NT2/D1 (cell line): Measurements from ENCODE around the gene SLC35E4.
A peak's percentile ranks its signal among the peaks of the same experiment; 100 is the strongest.

Experiments
- DNase-seq: peaks from one replicate; pipeline ENCODE4 v3.0.0-alpha.2; 2011; ENCODE audit warnings: low read depth, low spot score
- H3K27me3 ChIP-seq: 2 replicates; pipeline ENCODE4 v1.6.0; 2011; ENCODE audit warnings: mild to moderate bottlenecking; ENCODE audit not compliant: insufficient read length, insufficient read depth
- H3K36me3 ChIP-seq: 2 replicates; pipeline ENCODE4 v1.6.1; 2011; ENCODE audit warnings: mild to moderate bottlenecking, low read length, mixed read lengths; ENCODE audit not compliant: insufficient read depth, insufficient read length
- H3K4me1 ChIP-seq: 2 replicates; pipeline ENCODE4 v1.5.1; 2011; ENCODE audit not compliant: insufficient read depth, insufficient read length
- H3K4me3 ChIP-seq: 2 replicates; pipeline ENCODE4 v1.5.1; 2011; ENCODE audit warnings: low read depth; ENCODE audit not compliant: insufficient read length
- H3K9ac ChIP-seq: 2 replicates; pipeline ENCODE4 v1.6.0; 2011; ENCODE audit warnings: low read depth; ENCODE audit not compliant: insufficient read length
- H3K9me3 ChIP-seq: 2 replicates; pipeline ENCODE4 v1.5.1; 2011; ENCODE audit warnings: mild to moderate bottlenecking, low read length; ENCODE audit not compliant: insufficient read depth
- SUZ12 ChIP-seq: IDR thresholded peaks from 2 replicates; pipeline ENCODE4 v1.6.1; 2011; ENCODE audit not compliant: insufficient read length, insufficient read depth; ENCODE audit errors: extremely low read depth
- YY1 ChIP-seq: IDR thresholded peaks from 2 replicates; pipeline ENCODE4 v1.6.1; 2011; ENCODE audit not compliant: insufficient read length, insufficient read depth
- ZNF274 ChIP-seq: IDR thresholded peaks from 2 replicates; pipeline ENCODE4 v1.6.1; 2011; ENCODE audit warnings: mild to moderate bottlenecking, low read depth, low read length

The SLC35E4 gene

DNA sequence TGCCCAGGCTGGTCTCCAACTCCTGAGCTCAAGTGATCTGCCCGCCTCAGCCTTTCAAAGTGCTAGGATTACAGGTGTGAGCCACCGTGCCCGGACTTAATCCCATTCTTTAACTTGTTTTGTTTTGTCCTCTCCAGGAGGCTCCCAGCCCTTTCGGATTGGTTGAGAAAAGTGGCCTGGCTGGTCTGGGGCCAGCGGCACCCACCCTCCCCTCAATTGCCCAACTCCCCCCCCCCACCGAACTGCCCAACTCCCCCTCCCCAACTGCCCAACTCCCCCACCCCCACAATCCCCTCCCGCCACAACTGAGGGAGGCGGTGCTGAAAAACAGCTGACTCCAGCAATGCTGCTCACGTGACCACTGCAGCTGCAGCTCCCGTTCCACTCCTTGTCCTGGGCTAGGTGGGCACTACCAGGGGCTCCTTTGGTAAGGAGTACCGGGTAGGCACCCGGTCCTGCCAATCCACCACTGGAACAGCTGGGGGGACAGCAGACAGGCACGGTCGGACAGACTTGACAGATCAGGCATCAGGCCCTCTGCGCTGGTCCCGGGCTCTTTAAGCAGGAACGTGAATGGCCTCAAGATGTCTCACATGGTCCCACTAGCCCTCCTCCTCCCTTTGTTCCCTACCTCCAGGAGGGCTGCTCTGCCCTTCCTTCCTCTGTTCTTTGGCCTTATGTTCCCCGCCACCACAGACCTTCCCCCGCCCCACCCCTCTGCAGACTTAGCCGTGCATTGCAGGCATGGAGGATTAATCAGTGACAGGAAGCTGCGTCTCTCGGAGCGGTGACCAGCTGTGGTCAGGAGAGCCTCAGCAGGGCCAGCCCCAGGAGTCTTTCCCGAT, 28.9 kb upstream of the SLC35E4 start, which contains the start of gene TCN2:
TCN2 (plus strand) TSS at position 720 of the 845 bp plus-strand sequence. CDS start 158 bp downstream, outside the sequence.
- Histone ChIP-seq H3K36me3 (peaks cover 10% of the 10 kb centered on the region), H3K9ac (peak within 1 kb of the TSS; percentile 88), H3K4me3 (peak within 1 kb of the TSS; percentile 63), H3K4me1 (peaks cover 2% of the 10 kb centered on the region), H3K27me3 (no peaks in the 10 kb centered on the region), H3K9me3 (no peaks in the 10 kb centered on the region)
- peak; percentile 56 for DNase-seq
- TF ChIP-seq ZNF274 (no peak), YY1 (no peak), SUZ12 (no peak)

- TF ChIP-seq YY1 = no peak
- TF ChIP-seq SUZ12 = no peak
- TF ChIP-seq ZNF274 = no peak
- H3K4me1 ChIP-seq = peaks cover 2% of the 10 kb centered on the region
- no peak for DNase-seq
- H3K27me3 ChIP-seq = no peaks in the 10 kb centered on the region
- H3K9me3 ChIP-seq = no peaks in the 10 kb centered on the region
- H3K9ac ChIP-seq = peak overlapping the region; percentile 88
- H3K4me3 ChIP-seq = peak overlapping the region; percentile 63
- peaks cover 10% of the 10 kb centered on the region for H3K36me3 ChIP-seq
These were observed 28.2 kb upstream of the SLC35E4 start for GRCh38 chr22:30607300-30607930.

GRCh38 chr22:30607939-30608338, 27.6 kb upstream of the SLC35E4 start:
- Histone ChIP-seq H3K4me1 (peaks cover 2% of the 10 kb centered on the region), H3K27me3 (no peaks in the 10 kb centered on the region), H3K9me3 (no peaks in the 10 kb centered on the region), H3K4me3 (peak overlapping the region; percentile 28), H3K36me3 (peaks cover 10% of the 10 kb centered on the region), H3K9ac (peak overlapping the region; percentile 88)
- TF ChIP-seq ZNF274 (no peak), YY1 (no peak), SUZ12 (no peak)
- DNase-seq = no peak

GRCh38 chr22:30609260-30610185, 26.1 kb upstream of the SLC35E4 start:
- peaks cover 2% of the 10 kb centered on the region for H3K4me1 ChIP-seq
- no peaks in the 10 kb centered on the region for H3K27me3 ChIP-seq
- no peak for DNase-seq
- no peak overlapping the region for H3K4me3 ChIP-seq
- peak overlapping the region; percentile 5 for H3K9ac ChIP-seq
- peaks cover 10% of the 10 kb centered on the region for H3K36me3 ChIP-seq
- TF ChIP-seq SUZ12 (no peak), YY1 (no peak), ZNF274 (no peak)
- H3K9me3 ChIP-seq = no peaks in the 10 kb centered on the region

DNA sequence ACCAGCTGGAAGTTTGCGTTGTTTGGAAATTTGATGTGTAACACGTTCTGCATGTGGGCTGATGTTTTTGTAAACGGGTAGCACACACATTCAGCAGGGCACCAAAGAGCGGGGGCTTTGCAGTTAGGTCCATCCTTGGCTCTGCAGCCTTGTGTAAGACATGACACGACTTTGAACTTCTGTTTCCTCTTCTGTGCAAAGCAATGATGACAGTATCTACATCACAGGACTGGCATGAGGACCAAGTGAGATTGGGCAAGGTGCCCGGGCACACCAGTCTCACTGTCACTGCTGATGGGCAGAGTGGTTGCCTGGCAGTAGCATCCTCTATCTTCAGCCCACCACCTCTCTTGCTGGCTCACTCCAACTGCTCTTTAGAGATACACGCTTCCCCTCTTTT, 25.3 kb upstream of the SLC35E4 start:
- Histone ChIP-seq H3K4me3 (no peak overlapping the region), H3K4me1 (peaks cover 2% of the 10 kb centered on the region), H3K27me3 (no peaks in the 10 kb centered on the region), H3K36me3 (peaks cover 10% of the 10 kb centered on the region), H3K9me3 (no peaks in the 10 kb centered on the region), H3K9ac (no peak overlapping the region)
- DNase-seq = no peak
- TF ChIP-seq ZNF274 (no peak), SUZ12 (no peak), YY1 (no peak)

- Histone ChIP-seq H3K4me1 (peaks cover 2% of the 10 kb centered on the region), H3K36me3 (peaks cover 10% of the 10 kb centered on the region)
These were observed 24.4 kb upstream of the SLC35E4 start for GRCh38 chr22:30611197-30611596.

More at GRCh38 chr22:30611197-30611596, 24.4 kb upstream of the SLC35E4 start:
- DNase-seq = no peak
- TF ChIP-seq SUZ12 (no peak), ZNF274 (no peak), YY1 (no peak)
- Histone ChIP-seq H3K4me3 (no peak overlapping the region), H3K27me3 (no peaks in the 10 kb centered on the region), H3K9me3 (no peaks in the 10 kb centered on the region), H3K9ac (no peak overlapping the region)
